GM21515 (cell line): ENCODE measurements around the gene PCDH1.
A peak's percentile ranks its signal among the peaks of the same experiment; 100 is the strongest.

ENCODE experiments used
- ATAC-seq: cut with Tn5 transposase; IDR thresholded peaks from one replicate; pipeline ENCODE4 v1.9.1; 2021; ENCODE audit not compliant: unreplicated experiment

The PCDH1 gene

DNA sequence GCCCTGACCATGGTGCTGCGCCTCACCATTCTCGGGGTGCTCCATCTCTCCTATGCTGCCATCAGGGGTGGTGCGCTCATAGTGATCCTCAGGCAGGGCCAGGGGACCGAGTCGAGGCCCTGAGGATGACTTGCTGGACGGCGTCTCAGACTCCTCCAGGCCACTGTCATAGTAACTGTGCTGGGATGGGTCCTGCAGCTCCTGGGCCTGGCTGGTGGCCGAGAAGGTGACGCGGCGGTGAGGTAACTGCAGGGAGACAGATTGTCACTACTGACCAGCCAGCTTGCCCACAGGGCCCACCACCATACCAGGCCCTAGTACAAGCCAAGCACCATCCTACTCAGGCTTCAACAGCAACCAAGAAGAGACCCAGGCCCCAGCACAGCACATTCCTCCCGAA, 21.0 kb downstream of the PCDH1 start:
- ATAC-seq = no peak

DNA sequence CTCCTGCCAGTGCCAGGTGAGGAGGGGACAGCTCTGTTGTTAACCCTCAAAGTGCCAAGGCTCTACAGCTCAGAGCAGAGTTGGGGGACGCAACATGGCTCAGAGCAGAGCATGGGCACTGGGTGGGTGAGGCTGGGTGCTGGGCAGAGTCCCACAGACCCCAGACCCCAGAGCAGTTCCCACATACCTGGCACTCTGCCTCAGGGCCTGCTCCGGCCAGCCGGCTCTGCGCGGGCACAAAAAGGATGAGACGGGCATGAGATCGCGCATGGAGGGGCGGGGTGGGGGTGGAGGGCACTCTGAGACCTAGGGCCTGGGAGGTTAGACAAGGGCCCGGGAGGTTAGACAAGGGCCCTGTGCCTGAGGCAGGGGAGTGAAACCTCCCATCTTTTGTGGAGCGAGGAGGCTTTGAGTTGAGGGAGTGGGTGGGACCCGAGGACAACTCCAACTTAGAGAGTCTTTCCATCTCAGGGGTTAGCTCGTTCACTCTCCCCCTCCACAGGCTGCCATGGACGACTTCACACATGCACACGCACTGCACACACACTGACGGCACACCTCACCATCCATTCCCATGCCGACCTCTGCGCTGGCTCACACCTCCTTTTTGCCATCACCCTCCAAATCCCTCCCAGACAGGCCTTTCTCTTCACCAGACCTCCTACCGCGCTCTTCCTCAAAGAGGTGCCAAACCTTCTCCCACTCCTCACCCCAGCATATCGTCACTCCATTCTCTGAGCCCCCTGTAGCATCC, 22.0 kb downstream of the PCDH1 start:
- no peak for ATAC-seq

DNA sequence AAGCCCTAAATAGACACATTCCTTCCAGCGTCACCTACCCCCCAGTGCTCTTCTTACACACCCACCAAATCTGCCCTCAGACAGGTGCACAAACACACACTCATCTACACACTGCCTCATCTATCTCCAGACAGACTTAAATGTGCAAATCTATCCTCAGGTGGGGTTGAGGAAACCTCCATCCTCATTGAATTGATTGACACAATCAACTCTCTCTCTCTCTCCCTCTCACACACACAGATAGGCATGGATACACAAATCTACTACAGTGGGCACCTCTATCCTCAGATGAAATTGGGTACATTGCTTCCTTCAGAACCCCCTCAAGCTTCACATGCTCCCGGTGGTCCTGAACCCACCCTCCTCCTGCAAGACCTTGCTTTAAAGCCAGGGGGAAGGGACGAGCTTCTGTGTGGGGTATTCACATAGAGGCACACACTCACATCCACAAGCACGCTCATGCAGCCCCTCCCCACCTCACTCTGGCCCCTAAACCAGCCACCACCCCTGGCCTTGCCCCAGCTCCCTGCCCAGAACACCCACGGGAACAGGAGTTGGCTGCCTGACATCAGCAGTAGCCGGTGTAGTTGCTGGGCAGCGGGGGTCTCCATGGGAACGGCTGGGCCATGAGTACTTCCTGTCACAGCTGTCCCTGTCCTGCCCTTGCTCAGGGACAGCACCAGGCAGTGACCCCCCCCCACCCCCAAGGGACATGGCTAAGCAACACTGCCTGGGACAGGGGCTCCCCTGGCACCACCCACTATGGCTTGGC, 22.8 kb downstream of the PCDH1 start:
- no peak for ATAC-seq

DNA sequence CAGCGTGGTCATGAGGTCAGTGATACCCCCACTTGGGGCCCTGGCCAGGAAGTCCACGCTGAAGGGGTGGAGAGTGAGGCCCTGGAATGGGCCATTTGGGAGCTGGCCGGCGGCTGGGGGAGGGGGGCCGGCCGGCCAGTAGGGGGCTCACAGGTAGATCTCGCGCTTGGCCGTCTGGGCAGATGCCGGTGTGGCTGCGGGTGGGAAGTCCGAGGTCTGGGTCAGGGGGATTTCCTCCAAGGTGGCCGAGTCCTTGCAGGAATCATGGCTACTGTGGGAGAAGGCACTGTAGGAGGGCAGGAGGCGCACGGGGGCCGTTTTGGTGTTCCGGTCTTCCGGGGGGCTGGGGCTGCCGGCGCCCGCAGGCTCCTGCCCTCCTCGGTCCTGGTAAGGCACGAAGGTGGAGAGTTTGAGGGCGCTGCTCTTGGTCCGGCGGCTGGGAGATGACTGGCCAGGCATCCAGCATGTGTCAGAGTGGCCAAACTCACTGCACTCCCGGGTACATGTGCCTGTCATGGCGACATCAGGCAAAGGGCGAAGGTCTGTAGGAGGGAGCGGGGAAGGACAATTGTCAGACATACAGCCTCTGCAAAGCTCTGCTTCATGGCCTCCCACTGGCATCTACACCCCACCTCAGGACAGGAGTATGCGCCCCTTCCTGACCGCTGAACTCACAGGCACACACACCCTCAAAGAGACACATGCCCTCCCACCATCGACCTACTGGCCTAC, 24.1 kb downstream of the PCDH1 start:
- ATAC-seq = no peak

DNA sequence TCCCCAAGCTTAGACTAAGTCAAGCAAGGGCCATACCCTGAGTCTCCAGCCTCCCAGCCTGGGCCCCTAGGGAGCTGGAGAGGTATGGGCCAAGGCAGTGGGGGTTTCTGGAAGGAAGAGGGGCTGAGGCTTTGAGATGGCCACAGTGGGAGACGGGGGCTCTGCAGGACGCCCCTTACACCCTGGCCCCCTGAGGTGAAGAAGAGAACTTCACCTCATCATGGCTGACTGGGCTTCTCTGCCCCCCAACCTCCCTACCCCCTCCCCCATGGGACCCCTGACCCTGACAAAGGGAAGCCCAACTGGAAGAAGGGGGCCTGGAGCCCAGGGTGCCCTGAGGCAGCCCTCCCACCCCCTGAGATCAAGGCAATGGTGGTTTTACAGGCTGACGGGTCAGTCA, 25.8 kb downstream of the PCDH1 start:
- no peak for ATAC-seq

- ATAC-seq = no peak
Observed at GRCh38 chr5:141851195-141851874, 26.9 kb downstream of the PCDH1 start.

GRCh38 chr5:141850786-141851185, 27.4 kb downstream of the PCDH1 start:
- ATAC-seq = no peak

- no peak for ATAC-seq
Observed at GRCh38 chr5:141850244-141850768, 27.9 kb downstream of the PCDH1 start.

DNA sequence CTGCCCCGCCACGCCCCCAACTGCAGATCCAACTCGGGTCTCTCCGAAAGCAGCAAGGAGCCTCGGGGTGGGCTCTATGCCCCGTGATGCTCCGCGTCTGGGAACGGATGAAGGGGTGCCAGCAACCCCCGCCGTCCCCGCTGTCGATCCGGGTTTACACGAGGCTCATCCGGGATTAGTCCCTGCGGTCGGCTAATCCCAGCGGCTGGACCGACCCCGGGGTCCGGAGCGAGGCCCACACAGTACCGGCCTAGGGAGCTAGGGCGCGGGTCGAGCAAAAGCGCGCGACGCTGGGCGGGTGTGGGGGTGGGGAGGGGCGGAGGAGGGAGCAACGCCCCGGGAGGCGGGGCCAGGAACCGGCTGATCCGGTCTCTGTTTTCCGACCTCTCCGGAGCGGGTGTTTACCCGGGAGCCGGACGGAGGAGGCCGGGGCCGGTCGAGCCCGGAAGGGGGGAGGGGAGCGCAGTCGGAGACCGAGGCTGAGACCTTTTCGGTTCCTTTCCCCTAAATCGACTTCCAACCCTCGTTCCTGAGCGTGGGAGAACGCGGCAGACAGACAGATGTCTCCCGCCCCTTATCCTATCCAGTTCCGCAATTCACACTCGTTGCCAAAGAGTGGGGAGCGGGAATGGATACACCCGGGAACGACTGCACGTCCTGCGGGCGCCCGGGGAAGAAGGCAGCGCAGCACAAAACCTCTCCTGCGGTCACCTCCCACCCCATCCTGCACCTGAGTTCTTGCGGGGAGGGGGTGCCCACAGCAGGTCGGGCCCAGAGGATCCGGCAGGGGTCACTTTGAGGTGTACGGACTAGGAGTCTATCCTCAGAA, 28.6 kb downstream of the PCDH1 start:
- peak; percentile 86 for ATAC-seq

- peak; percentile 22 for ATAC-seq
Observed at GRCh38 chr5:141848744-141849414, 29.3 kb downstream of the PCDH1 start.

- ATAC-seq = no peak
Observed at GRCh38 chr5:141846031-141846430, 32.2 kb downstream of the PCDH1 start.

GRCh38 chr5:141845371-141845851, 32.8 kb downstream of the PCDH1 start:
- ATAC-seq = no peak

DNA sequence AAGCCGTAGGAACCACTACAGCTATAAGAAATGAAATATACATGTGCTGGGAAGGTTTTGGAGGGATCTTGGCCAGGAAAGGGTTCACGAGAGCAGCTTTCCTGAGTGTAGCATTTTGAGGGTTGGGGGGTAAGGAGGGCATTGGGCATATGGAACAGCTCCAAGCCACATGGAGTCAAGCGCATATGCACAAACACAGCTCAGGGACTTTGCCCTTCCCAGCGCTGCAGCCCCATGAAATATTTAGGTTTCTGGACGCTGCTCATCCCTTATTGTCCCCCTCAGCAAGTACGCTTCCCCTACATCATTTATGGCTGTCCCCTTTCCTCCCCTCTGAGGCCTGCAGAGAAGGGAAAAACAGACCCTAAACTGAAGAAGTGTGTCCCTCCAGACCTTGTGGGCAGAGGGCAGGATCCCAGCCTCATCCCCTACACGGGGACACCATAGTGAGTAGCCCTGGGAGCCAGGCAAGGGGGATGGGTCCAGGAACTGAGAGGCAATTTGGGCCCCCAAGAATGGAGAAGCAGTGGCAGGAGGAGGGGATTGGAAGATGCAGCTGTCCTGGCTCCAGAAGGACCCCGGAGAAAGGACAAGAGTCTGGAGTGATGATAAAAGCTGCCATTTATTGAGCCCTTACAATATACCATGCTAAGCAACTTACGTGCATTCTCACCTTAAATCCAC, 33.7 kb downstream of the PCDH1 start:
- no peak for ATAC-seq

- ATAC-seq = no peak
Observed at GRCh38 chr5:141843156-141843927, 34.9 kb downstream of the PCDH1 start.

- no peak for ATAC-seq
Observed at GRCh38 chr5:141841378-141842180, 36.6 kb downstream of the PCDH1 start.

DNA sequence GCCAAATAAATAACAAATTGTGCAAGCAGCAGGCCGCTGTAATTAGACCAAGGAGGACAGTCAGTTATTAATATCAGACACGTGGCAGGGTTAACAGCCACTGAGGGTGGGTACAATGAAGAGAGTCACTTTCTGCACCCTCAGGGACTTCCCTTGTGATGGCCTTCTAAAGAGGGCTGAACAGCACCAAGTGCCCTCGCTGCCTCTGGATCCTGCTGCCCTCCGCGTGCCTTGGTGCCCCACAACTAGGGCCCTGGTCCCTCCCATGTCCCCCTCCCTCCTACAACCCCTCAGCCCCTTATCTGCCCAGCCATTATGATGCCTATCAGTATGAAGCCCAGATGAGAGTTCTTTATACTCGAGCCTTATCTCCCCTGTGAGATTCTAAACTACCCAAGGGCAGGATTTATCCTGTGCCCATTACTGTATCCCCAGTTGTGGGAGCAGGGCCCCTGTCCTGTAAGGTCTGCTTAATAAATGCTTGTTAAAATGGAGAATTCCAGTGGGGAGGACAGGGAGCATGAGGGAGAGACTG, 37.3 kb downstream of the PCDH1 start:
- ATAC-seq = no peak

- ATAC-seq = no peak
Observed at GRCh38 chr5:141840280-141840812, 37.9 kb downstream of the PCDH1 start.
